Body of pancreas (tissue), 4 donors: ENCODE measurements around the gene CCL25.

Experiments
- CTCF ChIP-seq, 7 experiments: fragments of 450-650 bp in 4 of 7; fragments of 200-600 bp in 3 of 7; sonication (generic) in 3 of 7; IDR thresholded peaks; one replicate each; pipeline ENCODE4 v1.5.1; 2016 to 2019; ENCODE audit warnings: antibody characterized with exemption in 7 of 7
- POLR2A ChIP-seq, 3 donors: fragments of 450-650 bp; IDR thresholded peaks; one replicate each; pipeline ENCODE4 v1.6.1; 2016; ENCODE audit warnings: antibody characterized with exemption in 3 of 3, mild to moderate bottlenecking in 2 of 3

GRCh38 chr19:8004001-8004400 lies 48.6 kb upstream of the CCL25 start:
- no peak for TF ChIP-seq CTCF (IDR thresholded peaks at IDR 0.05)
- no peak for TF ChIP-seq POLR2A (IDR thresholded peaks at IDR 0.05)
